ENCODE measurements around the gene ZFYVE27.

ZFYVE27 gene

DNA sequence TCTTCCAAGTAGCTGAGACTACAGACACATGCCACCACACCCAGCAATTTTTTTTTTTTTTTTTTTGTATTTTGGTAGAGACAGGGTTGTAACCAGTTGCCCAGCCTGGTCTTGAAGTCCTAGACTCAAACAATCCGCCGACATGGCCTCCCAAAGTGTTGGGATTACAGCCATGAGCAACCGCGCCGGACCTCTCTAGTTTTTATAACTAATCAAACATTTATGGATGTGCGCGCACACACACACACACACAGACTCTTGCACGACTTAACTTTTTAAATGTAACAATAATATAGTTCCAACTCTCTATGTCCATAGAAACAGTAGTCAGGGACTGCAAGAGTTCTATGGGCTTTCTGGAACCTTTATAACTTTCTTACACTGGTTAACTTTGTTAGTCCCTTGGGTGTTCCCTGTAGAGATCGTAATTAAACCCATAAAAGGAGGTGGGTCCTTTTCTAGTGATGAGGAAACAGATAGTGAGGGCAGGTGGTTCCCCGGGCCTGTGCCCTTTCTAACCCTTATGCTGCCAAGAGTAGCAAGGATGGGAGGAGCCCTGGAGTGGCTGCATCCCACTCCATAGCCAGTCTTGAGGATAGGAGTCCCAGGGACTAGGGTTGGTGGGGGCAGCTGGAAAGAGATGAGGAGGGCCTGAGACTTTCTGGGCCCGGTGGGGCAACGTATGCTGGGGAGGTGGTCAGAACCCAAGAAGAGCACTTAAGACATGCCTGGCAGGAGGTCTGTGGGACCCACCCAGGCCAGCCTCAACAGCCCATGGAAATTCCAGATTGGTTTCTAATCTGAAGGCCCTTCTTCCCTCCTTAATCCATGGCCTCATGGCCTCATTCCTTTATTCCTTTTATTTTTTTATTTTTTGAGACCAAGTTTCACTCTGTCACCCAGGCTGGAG is 14.8 kb upstream of the ZFYVE27 start:
- no peak for DNase-seq (ENCODE audit: low read depth in 1 of 2, low spot score in 1 of 2)
- in situ Hi-C loops (cut with HindIII; ENCODE audit: low pct_unique_long_range_greater_than_20kb, low sequenced_read_pairs): no loop called here
- TF ChIP-seq JUND (IDR thresholded peaks at IDR 0.05; ENCODE audit: low read depth): no peak

DNA sequence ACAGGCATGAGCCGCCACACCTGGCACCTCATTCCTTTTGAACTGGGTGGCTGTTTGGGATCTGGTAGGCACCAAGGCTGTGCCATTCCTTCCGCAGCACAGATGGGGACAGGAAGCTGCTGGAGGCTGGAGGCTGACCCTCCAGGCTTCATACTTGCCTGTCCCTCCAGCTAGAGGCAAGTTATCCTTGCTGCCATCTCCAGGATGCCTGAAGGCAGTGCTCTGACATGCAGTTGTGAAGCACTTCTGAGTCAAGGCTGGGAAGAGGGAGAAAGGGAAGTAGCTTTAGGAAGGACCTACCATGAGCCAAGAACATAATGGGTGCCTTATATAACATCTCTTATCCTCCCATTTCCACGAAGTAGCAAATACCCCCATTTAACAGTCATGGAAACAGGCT is 13.9 kb upstream of the ZFYVE27 start:
- in situ Hi-C loops (cut with HindIII; ENCODE audit: low pct_unique_long_range_greater_than_20kb, low sequenced_read_pairs): no loop called here
- TF ChIP-seq JUND (IDR thresholded peaks at IDR 0.05; ENCODE audit: low read depth): no peak
- DNase-seq (ENCODE audit: low read depth in 1 of 2, low spot score in 1 of 2): no peak

DNA sequence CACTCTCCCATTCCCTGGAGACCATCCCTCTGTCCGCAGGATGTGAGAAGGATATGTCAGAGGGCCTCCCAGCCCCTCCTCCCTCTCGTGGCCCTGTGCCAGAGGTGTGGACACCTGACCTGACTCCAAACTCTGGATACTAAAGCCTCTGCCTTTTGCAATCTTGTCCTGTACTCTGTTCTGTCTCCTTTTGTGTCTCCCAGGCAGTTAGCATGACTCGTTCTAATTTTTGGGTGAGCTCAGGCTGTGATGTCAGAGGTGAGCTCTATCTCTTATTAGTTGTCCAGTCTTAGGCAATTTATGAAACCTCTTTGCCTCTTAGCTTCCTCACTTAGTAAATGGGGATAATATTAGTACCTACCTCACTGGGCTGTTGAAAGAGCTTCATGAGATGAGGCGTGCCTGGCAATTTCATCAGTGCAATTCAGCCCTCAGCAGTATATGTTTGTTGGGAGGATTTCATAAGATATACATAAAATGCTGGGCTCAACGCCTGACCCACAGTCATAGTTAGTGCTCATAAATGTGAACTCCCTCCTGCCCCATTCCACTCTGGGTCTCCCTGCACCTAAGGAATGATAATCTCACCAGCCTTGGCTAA is 12.5 kb upstream of the ZFYVE27 start:
- no peak for TF ChIP-seq JUND (IDR thresholded peaks at IDR 0.05; ENCODE audit: low read depth)
- in situ Hi-C loops (cut with HindIII; ENCODE audit: low pct_unique_long_range_greater_than_20kb, low sequenced_read_pairs): no loop called here
- no peak for DNase-seq (ENCODE audit: low read depth in 1 of 2, low spot score in 1 of 2)

DNA sequence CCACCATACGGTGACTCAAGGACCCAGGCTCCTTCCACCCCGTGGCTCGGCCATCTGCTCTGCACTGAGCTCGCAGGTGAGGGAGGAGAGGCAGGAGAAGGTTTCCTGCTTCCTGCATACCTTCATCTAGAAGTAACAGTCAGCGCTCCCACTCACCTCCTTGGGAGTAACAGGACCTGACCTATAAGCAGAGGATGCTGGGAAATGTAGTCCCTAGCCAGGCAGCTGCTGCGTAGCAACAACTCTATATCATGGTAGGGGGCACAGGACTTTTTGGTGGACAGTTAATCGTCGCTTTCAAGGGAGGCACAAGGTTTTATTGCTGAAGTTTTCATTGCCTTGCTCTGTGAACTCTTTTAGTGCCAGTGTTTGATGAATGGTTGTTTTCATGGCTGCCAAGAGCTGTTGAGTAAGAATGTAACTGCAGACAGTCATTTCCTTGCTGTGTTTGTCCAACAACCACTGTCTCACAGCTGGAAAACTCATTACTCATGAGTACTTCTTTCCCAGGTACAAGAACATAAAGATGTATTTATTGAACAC is 10.2 kb upstream of the ZFYVE27 start:
- TF ChIP-seq JUND (IDR thresholded peaks at IDR 0.05; ENCODE audit: low read depth): no peak
- DNase-seq (ENCODE audit: low read depth in 1 of 2, low spot score in 1 of 2): peak in 1 of 2 experiments; percentile 67
- in situ Hi-C loops (cut with HindIII; ENCODE audit: low pct_unique_long_range_greater_than_20kb, low sequenced_read_pairs): no loop called here

DNA sequence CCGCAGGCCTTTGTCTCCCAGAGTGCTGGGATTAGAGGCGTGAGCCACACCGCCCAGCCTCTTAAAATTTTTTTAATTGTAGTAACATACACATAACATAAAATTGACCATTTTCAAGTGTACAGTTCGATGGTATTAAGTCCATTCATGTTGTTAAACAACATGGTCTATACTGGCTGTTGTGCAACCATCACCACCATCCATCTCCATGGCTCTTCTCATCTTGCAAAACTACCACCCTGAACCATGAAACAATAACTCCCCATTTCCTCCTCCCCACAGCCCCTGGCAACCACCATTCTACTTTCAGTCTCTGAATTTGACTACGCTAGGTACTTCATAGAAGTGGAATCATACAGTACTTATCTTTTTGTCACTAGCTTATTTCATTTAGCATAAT is 7.9 kb upstream of the ZFYVE27 start:
- in situ Hi-C loops (cut with HindIII; ENCODE audit: low pct_unique_long_range_greater_than_20kb, low sequenced_read_pairs): no loop called here
- TF ChIP-seq JUND (IDR thresholded peaks at IDR 0.05; ENCODE audit: low read depth): no peak
- no peak for DNase-seq (ENCODE audit: low read depth in 1 of 2, low spot score in 1 of 2)

DNA sequence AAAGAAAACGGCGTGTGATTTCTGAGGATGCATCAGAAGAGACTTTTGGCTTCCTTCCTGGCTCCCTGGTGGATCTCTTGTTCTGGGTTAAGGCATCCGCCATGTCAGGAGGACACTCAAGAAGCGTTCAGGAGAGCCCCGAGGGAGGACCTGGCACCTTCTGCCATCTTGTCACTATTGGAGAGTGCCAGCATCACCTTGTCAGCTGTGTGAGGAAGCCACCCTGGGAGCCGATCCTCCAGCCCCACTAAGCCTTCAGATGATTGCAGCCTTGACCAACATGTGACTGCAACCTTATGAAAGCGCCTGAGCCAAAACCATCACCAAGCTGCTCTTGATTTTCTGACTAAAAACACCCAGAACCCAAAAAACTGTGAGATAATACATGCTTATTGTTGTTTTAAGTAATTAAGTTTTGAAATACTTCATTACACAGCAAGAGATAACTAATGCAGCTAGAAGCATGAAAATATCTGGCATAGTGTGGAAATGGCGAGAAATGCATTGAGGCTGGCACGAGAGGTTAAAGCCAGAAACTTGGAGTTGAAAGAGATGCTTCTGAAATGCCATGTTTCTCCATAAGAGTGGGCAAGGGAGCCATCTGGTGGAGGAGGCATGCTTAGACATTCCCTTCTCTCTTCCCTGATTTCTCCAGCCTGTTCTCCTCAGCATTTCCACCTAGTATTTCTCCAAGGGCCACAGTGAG is 5.4 kb upstream of the ZFYVE27 start:
- in situ Hi-C loops (cut with HindIII; ENCODE audit: low pct_unique_long_range_greater_than_20kb, low sequenced_read_pairs): no loop called here
- TF ChIP-seq JUND (IDR thresholded peaks at IDR 0.05; ENCODE audit: low read depth): no peak
- DNase-seq (ENCODE audit: low read depth in 1 of 2, low spot score in 1 of 2): peak; percentile 54 to 88

DNA sequence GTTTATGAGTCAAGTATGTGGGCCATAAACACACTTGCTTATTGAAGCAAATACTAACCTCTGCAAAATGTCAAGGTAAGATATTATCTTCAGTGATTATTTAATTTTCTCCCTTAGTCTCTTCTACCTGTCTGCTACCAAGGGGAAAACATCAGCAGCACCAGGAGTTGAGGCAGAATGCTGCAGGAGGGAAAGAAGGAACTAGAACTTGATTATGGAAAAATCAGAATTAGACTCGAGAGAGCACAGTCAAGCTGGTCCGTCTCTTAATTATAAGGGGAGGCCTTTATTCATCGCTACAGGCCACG is 4.9 kb upstream of the ZFYVE27 start:
- TF ChIP-seq JUND (IDR thresholded peaks at IDR 0.05; ENCODE audit: low read depth): no peak
- in situ Hi-C loops (cut with HindIII; ENCODE audit: low pct_unique_long_range_greater_than_20kb, low sequenced_read_pairs): no loop called here
- DNase-seq (ENCODE audit: low read depth in 1 of 2, low spot score in 1 of 2): no peak

DNA sequence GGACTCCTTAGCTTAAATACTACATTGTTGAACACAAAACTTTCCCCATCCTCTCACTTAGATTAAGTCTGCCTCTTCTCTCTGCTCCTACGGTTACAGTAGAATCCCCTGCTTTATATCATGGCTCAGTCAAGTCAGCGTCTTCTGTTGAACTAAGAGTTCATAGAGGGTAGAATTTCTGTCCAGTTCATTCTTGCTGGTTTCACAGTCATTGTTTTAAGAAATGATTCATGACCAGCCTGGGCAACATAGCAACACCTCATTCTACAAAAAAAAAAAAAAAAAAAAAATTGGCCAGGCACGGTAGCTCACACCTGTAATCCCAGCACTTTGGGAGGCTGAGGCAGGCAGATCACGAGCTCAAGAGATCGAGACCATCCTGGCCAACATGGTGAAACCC is 3.7 kb upstream of the ZFYVE27 start:
- TF ChIP-seq JUND (IDR thresholded peaks at IDR 0.05; ENCODE audit: low read depth): no peak
- in situ Hi-C loops (cut with HindIII; ENCODE audit: low pct_unique_long_range_greater_than_20kb, low sequenced_read_pairs): no loop called here
- DNase-seq (ENCODE audit: low read depth in 1 of 2, low spot score in 1 of 2): no peak

DNA sequence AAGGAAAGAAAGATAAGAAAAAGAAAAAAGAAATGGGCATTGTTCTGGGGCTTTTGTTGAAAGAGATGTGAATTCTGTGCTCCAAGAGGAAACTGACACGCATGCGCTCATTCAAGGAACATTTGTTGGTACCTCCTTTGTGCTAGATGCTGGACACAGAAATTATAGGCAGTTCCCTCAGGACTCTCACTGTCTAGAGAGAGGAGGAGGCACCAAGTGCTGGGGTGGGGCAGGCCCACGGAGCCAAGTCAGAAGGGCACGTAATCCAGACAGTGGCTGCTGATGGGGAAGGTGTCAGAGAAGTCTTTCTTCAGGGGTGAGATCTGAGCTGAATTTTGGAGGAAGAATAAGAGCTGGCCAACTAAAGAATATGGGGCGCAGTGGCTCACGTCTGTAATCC is 2.9 kb upstream of the ZFYVE27 start:
- no peak for TF ChIP-seq JUND (IDR thresholded peaks at IDR 0.05; ENCODE audit: low read depth)
- in situ Hi-C loops (cut with HindIII; ENCODE audit: low pct_unique_long_range_greater_than_20kb, low sequenced_read_pairs): no loop called here
- no peak for DNase-seq (ENCODE audit: low read depth in 1 of 2, low spot score in 1 of 2)

DNA sequence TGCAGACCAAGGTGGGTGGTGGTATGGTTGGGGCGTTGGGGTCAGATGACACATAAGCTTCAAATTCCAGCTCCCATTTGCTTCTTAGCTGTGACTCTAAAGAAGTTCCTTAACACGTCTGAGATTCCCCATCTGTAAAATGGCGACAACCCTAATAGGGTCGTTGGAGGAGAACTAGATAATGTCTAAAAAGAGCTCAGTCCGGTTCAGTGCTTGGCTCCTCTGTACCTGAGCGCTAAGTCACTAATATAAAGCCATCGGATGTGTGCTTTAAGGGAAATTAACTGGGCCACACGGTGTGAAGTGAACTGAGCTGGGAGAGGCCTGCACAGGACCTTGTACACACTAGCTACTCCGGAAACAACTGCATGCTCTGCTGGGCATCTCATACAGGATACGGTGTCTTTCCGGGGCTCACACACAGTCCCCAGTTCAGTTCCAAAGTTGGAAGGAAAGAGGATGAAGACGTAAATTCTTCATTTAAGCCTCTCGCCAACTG is 476 bp upstream of the ZFYVE27 start:
- DNase-seq (ENCODE audit: low read depth in 1 of 2, low spot score in 1 of 2): no peak
- no peak for TF ChIP-seq JUND (IDR thresholded peaks at IDR 0.05; ENCODE audit: low read depth)
- in situ Hi-C loops (cut with HindIII; ENCODE audit: low pct_unique_long_range_greater_than_20kb, low sequenced_read_pairs): no loop called here

DNA sequence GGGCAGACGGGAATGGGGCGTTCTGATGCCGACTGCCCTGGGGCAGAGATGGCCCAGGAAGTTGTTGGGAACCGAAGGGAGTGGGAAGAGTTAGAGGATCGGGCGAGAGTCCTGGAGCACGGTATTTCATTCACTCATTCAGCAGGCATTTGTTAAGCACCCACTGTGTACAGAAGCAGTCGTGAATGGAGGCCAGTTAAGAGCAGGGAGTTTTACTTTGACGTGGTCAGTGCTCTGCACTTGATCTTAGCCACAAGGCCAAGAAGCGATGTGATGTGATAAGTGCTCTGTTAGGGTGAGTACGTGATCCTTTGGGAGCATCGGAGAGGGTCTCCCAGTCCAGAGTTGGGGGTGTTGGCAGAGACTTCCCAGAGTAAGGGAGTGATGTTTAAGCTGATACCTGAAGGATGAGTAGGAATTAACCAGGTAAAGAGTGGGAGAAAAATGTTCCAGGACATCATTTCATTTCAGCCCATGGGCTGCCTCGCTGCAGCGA is 890 bp downstream of the ZFYVE27 start:
- in situ Hi-C loops (cut with HindIII; ENCODE audit: low pct_unique_long_range_greater_than_20kb, low sequenced_read_pairs): no loop called here
- no peak for TF ChIP-seq JUND (IDR thresholded peaks at IDR 0.05; ENCODE audit: low read depth)
- DNase-seq (ENCODE audit: low read depth in 1 of 2, low spot score in 1 of 2): no peak

DNA sequence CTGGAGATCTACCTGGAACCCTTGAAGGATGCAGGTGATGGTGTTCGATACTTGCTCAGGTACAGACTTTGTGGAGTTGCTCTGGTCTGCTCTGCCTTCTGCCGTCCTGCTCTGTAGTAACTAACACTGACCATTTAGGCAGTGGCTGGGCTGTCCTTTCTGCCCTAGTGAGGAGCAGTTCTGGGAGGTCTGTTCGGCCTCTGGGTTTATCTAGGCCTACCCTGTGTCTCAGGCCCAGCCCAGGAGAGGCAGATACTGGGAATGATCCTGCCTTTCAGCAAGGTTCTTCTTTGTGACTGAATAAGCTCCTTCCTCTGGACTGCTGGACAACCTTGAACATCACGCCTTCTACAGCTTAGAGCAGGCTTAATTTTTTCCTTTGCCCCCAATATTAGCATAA is 1.7 kb downstream of the ZFYVE27 start:
- DNase-seq (ENCODE audit: low read depth in 1 of 2, low spot score in 1 of 2): no peak
- no peak for TF ChIP-seq JUND (IDR thresholded peaks at IDR 0.05; ENCODE audit: low read depth)
- in situ Hi-C loops (cut with HindIII; ENCODE audit: low pct_unique_long_range_greater_than_20kb, low sequenced_read_pairs): no loop called here

Measured in T47D (cell line).